ENCODE data around the gene SLC25A18. TPM values are rescaled to one million over a fixed set of nuclear protein-coding genes. Genes with fewer than 3 reads are reported as not detected.
"Not testable (repeated sequence)": the region's sequence is repeated elsewhere in the genome, so short reads cannot be mapped to it uniquely, and the experiment has no call there.

SLC25A18 gene
- total RNA-seq: not detected in 2 replicates

GRCh38 chr22:17562906-17563870 is at the start of gene SLC25A18:
Gene SLC25A18 (plus strand): TSS chr22:17563498. CDS start chr22:17579945, 16,447 bp downstream.
- no peak for DNase-seq (ENCODE audit: extremely low read depth, low read depth, low spot score)

DNA sequence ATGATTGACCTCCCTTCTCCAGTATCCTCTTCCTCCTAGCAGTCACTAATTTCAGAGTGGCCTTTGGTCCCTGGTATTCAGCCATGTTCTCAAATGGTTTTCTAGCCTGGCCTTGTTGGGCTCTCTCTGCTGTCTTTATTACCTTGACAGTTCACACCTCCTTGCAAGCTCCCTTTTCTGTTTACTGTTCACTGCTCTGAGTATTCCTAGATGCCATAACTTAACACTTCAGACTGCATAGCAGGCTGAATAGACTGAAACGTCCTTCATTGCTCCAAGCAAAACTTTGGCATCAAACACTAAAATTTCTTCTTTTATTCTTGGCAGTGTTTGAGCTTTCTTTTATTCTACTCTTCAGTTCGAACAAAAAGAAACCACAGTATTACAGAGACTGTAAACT is 49.7 kb upstream of the SLC25A18 start:
- no peak for DNase-seq (ENCODE audit: extremely low read depth, low read depth, low spot score)

GRCh38 chr22:17514084-17514483 is 49.2 kb upstream of the SLC25A18 start:
- no peak for DNase-seq (ENCODE audit: extremely low read depth, low read depth, low spot score)

- DNase-seq (ENCODE audit: extremely low read depth, low read depth, low spot score): no peak
Observed at GRCh38 chr22:17518406-17518805, 44.9 kb upstream of the SLC25A18 start.

DNA sequence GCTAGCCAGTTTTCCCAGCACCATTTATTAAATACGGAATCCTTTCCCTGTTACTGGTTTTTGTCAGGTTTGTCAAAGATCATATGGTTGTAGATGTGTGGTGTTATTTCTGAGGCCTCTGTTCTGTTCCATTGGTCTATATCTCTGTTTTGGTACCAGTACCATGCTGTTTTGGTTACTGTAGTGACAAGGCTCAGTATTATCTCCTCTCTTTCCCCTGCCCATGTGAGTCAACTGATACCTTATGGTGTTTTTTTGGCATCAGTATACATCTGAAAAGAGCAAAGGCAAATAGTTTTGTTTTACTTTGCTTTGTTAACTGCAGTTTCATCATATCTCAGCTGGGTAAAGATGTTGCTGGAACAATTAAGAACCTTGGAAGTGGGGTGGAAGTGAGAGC is 41.3 kb upstream of the SLC25A18 start:
- not testable (repeated sequence) for DNase-seq (ENCODE audit: extremely low read depth, low read depth, low spot score)

- DNase-seq (ENCODE audit: extremely low read depth, low read depth, low spot score): no peak
Observed at GRCh38 chr22:17523925-17524324, 39.4 kb upstream of the SLC25A18 start.

DNA sequence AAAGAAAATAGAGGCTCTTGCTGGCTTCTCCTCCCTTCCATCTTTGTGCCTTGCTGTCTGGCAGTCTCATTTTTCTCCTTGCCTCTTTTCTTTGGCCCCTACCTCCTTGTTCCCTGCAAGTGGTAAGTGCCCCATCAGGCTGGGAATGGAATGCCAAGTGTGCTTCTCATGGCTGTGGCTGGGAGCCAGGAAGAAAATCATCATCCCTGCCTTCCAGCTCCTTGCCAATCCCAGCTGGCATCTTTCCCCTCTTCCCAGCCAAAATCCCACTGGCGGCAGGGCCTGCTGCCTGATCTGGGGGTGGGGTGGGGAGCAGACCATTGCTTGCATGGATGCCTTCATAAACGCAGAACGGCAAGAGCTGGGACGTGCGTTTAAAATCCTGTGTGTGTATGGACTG is 27.0 kb upstream of the SLC25A18 start:
- DNase-seq (ENCODE audit: extremely low read depth, low read depth, low spot score): no peak

DNA sequence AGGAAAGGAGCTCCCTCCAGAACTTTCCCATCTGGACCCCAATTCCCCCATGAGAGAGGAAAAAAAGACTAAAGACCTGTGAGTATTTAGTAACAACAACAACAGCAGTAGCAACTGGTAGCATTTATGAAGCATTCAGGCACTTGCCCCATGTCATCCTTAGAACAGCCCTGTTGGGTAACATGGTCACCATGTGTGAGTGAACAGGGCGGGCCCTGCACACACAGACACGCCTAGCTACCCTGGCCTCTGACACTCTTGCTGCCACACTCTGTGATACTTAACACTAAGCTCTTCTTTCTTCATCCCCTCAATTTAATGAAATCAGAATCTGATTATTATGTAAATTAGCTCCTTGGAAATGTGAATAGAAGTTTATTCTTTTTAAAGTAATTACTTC is 26.1 kb upstream of the SLC25A18 start:
- no peak for DNase-seq (ENCODE audit: extremely low read depth, low read depth, low spot score)

DNA sequence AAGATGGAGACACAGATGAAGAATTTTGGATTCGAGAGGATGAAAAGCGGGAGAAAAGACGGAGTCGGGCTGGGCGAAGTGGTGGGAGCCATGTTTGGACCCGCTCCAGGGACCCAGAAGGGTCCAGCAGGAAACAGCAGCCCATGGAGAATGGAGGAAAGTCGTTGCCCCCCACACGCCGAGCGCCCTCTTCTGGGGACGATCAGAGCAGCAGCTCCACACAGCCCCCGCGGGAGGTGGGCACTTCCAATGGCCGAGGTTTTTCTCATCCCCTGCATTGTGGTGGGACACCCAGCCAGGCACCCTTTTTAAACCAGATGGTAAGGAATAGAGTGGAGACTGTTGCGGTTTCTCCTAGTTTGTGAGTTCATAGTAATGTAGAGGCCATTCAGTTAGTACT is 22.8 kb upstream of the SLC25A18 start:
- no peak for DNase-seq (ENCODE audit: extremely low read depth, low read depth, low spot score)

DNA sequence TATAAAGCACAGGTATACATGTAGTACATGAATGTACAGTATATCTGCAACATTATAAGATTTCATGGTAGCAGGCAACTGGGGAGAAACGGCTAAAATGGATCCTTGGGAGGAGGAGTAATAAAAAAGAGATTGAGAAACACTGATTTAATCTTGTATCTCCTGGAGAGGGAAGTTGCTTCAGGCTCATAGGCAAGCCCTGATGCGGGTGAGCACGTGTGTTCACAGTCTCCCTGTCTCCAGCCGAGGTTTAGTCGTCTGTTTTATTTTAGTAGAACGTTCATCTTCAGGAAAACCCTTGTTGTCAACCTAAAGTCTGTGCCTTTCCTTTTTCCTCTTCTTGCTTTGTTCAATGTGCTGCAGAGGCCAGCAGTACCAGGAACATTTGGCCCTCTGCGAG is 21.8 kb upstream of the SLC25A18 start:
- no peak for DNase-seq (ENCODE audit: extremely low read depth, low read depth, low spot score)

GRCh38 chr22:17542452-17542851 is 20.8 kb upstream of the SLC25A18 start:
- DNase-seq (ENCODE audit: extremely low read depth, low read depth, low spot score): no peak

- DNase-seq (ENCODE audit: extremely low read depth, low read depth, low spot score): no peak
Observed at GRCh38 chr22:17548010-17548755, 15.1 kb upstream of the SLC25A18 start.

DNA sequence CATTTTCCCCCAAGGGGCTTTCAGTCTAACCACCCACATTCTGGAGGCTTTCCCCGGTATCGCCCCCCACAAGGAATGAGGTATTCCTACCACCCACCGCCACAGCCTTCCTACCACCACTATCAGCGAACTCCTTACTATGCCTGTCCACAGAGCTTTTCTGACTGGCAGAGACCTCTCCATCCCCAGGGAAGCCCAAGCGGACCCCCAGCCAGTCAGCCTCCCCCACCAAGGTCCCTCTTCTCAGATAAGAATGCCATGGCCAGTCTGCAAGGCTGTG is 14.6 kb upstream of the SLC25A18 start:
- no peak for DNase-seq (ENCODE audit: extremely low read depth, low read depth, low spot score)

DNA sequence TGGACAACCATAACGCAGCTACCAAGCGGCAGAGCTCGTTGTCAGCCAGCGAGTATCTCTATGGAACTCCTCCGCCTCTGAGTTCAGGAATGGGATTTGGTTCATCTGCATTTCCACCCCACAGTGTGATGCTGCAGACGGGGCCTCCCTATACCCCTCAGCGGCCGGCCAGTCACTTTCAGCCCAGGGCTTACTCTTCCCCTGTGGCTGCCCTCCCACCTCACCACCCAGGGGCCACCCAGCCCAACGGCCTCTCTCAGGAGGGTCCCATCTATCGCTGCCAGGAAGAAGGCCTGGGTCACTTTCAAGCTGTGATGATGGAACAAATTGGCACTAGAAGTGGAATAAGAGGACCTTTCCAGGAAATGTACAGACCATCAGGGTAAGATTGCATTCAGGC is 14.1 kb upstream of the SLC25A18 start:
- DNase-seq (ENCODE audit: extremely low read depth, low read depth, low spot score): no peak

DNA sequence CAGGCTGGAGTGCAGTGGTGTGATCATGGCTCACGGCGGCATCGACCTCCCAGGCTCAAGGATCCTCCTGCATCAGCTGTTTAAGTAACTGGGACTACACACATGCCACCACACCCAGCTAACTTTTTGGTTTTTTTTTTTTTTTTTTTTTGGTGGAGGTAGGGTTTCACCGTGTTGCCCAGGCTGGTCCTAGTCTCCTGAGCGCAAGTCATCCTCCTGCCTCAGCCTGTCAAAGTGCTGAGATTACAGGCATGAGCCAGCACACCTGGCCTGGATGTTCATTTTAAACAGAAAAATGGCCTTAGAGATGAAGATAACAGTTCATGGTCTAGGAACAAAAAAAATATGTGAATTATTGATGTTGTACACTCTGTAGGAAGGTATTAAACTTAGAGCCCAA is 13.6 kb upstream of the SLC25A18 start:
- no peak for DNase-seq (ENCODE audit: extremely low read depth, low read depth, low spot score)

GRCh38 chr22:17552737-17553136 is 10.6 kb upstream of the SLC25A18 start:
- no peak for DNase-seq (ENCODE audit: extremely low read depth, low read depth, low spot score)

DNA sequence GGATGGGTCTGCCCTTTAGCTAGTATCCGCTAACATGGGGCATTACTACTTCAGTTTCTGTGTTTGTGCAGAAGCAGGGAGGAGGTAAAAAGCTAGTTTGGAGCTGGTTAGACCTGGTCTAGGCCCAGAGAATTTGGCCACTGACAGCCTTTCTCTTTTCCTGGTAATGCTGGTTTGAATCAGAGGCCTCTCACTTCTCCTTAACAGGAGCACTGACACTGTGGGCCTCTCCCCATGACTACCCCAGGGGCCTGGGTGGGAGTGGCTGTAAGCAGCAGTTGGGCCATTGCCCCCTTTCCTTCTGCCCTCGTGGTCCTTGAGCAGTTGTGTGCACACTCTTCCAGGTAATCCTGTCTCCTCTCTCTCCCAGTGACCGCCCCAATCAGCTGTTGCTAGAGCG is 8.5 kb upstream of the SLC25A18 start:
- no peak for DNase-seq (ENCODE audit: extremely low read depth, low read depth, low spot score)

DNA sequence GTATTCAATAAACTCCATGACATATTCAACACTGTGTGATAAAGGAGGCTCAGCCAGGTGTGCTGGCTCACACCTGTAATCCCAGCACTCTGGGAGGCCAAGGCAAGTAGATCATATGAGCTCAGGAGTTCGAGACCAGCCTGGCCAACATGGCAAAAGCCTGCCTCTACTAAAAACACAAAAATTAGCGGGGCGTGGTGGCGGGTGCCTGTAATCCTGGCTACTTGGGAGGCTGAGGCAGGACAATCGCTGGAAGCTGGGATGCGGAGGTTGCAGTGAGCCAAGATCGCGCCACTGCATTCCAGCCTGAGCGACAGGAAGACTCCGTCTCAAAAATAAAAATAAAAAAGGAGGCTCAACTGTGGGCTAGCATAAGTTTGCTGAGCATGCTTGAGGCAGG is 4.1 kb upstream of the SLC25A18 start:
- DNase-seq (ENCODE audit: extremely low read depth, low read depth, low spot score): no peak

DNA sequence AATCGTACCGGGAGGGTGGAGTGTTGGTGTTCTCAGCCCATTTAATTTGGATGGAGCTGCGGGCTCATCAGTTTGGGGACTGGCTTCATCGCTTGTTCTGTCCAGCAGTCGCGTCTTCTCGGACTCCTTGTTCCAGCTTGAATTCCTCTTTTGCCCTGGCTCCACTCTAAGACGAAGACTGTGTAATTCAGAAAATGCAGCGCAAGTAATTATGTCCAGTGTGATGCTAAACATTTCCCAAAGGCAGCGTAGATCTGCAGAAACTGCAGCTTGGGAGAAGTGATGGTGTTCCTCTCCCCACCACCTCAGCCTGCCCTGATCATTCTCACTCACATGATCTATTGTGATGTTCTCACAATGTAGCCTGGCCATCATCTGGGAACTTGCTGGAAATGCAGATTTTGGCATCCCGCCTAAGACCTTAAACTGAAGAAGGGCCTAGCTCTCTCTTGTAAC is 666 bp downstream of the SLC25A18 start:
- DNase-seq (ENCODE audit: extremely low read depth, low read depth, low spot score): no peak

DNA sequence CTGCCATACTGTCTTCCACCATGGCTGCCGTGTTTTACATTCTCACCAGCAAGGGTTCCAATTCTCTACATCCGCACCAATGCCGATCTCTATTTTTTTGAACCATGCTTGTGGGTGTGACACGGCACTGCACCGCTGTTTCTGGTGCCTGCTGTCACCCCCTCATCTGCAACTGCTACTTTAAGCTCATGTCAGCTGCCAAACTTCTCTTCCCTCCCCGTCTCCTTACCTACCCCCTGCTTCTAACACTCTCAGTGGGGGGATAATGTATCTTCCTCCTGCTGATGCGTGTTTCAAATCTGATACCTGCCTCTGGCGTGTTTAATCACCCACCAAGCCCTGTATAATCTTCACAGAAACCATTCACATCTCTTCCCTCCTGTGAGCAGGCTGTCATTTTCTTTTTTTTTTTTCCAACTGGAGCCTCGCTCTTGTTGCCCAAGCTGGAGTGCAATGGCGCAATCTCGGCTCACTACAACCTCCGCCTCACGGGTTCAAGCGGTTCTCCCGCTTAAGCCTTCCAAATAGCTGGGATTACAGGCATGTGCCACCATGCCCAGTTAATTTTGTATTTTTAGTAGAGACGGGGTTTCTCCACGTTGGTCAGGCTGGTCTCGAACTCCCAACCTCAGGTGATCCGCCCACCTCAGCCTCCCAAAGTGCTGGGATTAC is 2.9 kb downstream of the SLC25A18 start:
- DNase-seq (ENCODE audit: extremely low read depth, low read depth, low spot score): not testable (repeated sequence)

- no peak for DNase-seq (ENCODE audit: extremely low read depth, low read depth, low spot score)
Observed at GRCh38 chr22:17566776-17567175, 3.5 kb downstream of the SLC25A18 start.
